Liver (tissue), 9 donors: ENCODE results near the gene CCDC136. TPM values are rescaled to one million over a fixed set of nuclear protein-coding genes. Genes with fewer than 3 reads are reported as not detected.

Experiments used
- DNase-seq: peaks from one replicate; pipeline ENCODE4 v3.0.0-alpha.2; 2017; ENCODE audit warnings: low spot score
- H3K27ac ChIP-seq, 2 donors: one replicate each; pipeline ENCODE4 v1.7.0; 2013; ENCODE audit warnings: inconsistent platforms in 2 of 2, low read length in 2 of 2, control low read depth in 1 of 2, low read depth in 1 of 2, mild to moderate bottlenecking in 1 of 2
- H3K27me3 ChIP-seq, 4 donors: one replicate each; pipeline versions ENCODE4 v1.6.1 to v1.7.0; 2013; ENCODE audit warnings: low read length in 3 of 4, inconsistent platforms in 1 of 4, mild to moderate bottlenecking in 1 of 4, moderate library complexity in 1 of 4; ENCODE audit not compliant: control insufficient read depth in 4 of 4, insufficient read depth in 4 of 4
- H3K36me3 ChIP-seq, 4 donors: one replicate each; pipeline versions ENCODE4 v1.6.1 to v1.7.0; 2013; ENCODE audit warnings: low read length in 3 of 4, mild to moderate bottlenecking in 3 of 4, low read depth in 1 of 4, moderate library complexity in 1 of 4; ENCODE audit not compliant: control insufficient read depth in 4 of 4, insufficient read depth in 3 of 4
- H3K4me1 ChIP-seq, 4 donors: one replicate each; pipeline versions ENCODE4 v1.6.1 to v1.7.0; 2013; ENCODE audit warnings: low read length in 3 of 4, mild to moderate bottlenecking in 3 of 4, moderate library complexity in 1 of 4; ENCODE audit not compliant: control insufficient read depth in 4 of 4, insufficient read depth in 4 of 4
- H3K4me3 ChIP-seq, 3 donors: one replicate each; pipeline versions ENCODE4 v1.6.1 to v1.7.0; 2013; ENCODE audit warnings: low read length in 3 of 3, control low read depth in 1 of 3, low read depth in 1 of 3, mild to moderate bottlenecking in 1 of 3
- H3K9ac ChIP-seq, 2 donors: one replicate each; pipeline ENCODE4 v1.7.0; 2013; ENCODE audit warnings: low read length in 2 of 2, mild to moderate bottlenecking in 2 of 2, moderate library complexity in 2 of 2, control low read depth in 1 of 2, low read depth in 1 of 2
- H3K9me3 ChIP-seq, 4 donors: one replicate each; pipeline versions ENCODE4 v1.6.1 to v1.7.0; 2013; ENCODE audit warnings: low read length in 3 of 4; ENCODE audit not compliant: control insufficient read depth in 4 of 4
- ATF3 ChIP-seq: IDR thresholded peaks from 2 replicates; pipeline ENCODE4 v1.6.1; 2016; ENCODE audit warnings: antibody characterized with exemption
- CTCF ChIP-seq: fragments of 150-350 bp; IDR thresholded peaks from 2 replicates; pipeline ENCODE4 v1.5.1; 2017; ENCODE audit warnings: improper control_type of control experiment, low read depth, low read length; ENCODE audit not compliant: missing input control
- EGR1 ChIP-seq, 2 donors: IDR thresholded peaks; 2 replicates each; pipeline ENCODE4 v1.6.1; 2016 to 2018; ENCODE audit warnings: antibody characterized with exemption in 2 of 2, low read depth in 2 of 2
- FOXA1 ChIP-seq: IDR thresholded peaks from 2 replicates; pipeline ENCODE4 v1.6.1; 2016; ENCODE audit warnings: antibody characterized with exemption
- FOXA2 ChIP-seq: IDR thresholded peaks from 2 replicates; pipeline ENCODE4 v1.6.1; 2016; ENCODE audit warnings: antibody characterized with exemption
- GABPA ChIP-seq, 2 donors: IDR thresholded peaks in 1 of 2; conservative IDR thresholded peaks in 1 of 2; 2 replicates each; pipeline ENCODE4 v1.6.1; 2016; ENCODE audit warnings: antibody characterized with exemption in 2 of 2, mild to moderate bottlenecking in 1 of 2, moderate library complexity in 1 of 2
- HNF4A ChIP-seq, 2 donors: conservative IDR thresholded peaks; 2 replicates each; pipeline ENCODE4 v1.6.1; 2016; ENCODE audit warnings: antibody characterized with exemption in 2 of 2, mild to moderate bottlenecking in 2 of 2
- HNF4G ChIP-seq: IDR thresholded peaks from 2 replicates; pipeline ENCODE4 v1.6.1; 2016; ENCODE audit warnings: antibody characterized with exemption
- JUND ChIP-seq, 2 donors: IDR thresholded peaks; 2 replicates each; pipeline ENCODE4 v1.6.1; 2016; ENCODE audit warnings: antibody characterized with exemption in 2 of 2
- MAX ChIP-seq: IDR thresholded peaks from 2 replicates; pipeline ENCODE4 v1.6.1; 2016; ENCODE audit warnings: antibody characterized with exemption
- NR2F2 ChIP-seq: IDR thresholded peaks from 2 replicates; pipeline ENCODE4 v1.6.1; 2016; ENCODE audit warnings: antibody characterized with exemption
- RAD21 ChIP-seq, 2 donors: IDR thresholded peaks; 2 replicates each; pipeline ENCODE4 v1.6.1; 2016; ENCODE audit warnings: antibody characterized with exemption in 2 of 2, mild to moderate bottlenecking in 2 of 2
- REST ChIP-seq: IDR thresholded peaks from 2 replicates; pipeline ENCODE4 v1.6.1; 2016; ENCODE audit warnings: antibody characterized with exemption, mild to moderate bottlenecking
- RXRA ChIP-seq, 2 donors: IDR thresholded peaks; 2 replicates each; pipeline ENCODE4 v1.6.1; 2017 to 2018; ENCODE audit warnings: antibody characterized with exemption in 2 of 2, mild to moderate bottlenecking in 1 of 2
- SP1 ChIP-seq: IDR thresholded peaks from 2 replicates; pipeline ENCODE4 v1.6.1; 2018; ENCODE audit warnings: antibody characterized with exemption, mild to moderate bottlenecking
- TAF1 ChIP-seq: conservative IDR thresholded peaks from 2 replicates; pipeline ENCODE4 v1.6.1; 2016; ENCODE audit warnings: antibody characterized with exemption, mild to moderate bottlenecking
- YY1 ChIP-seq: IDR thresholded peaks from 2 replicates; pipeline ENCODE4 v1.6.1; 2016; ENCODE audit warnings: antibody characterized with exemption, mild to moderate bottlenecking
- ZBTB33 ChIP-seq: IDR thresholded peaks from 2 replicates; pipeline ENCODE4 v1.6.1; 2016; ENCODE audit warnings: antibody characterized with exemption
- WGBS: extraction: QIAGEN DNeasy Blood & Tissue Kit; methylation state at CpG from one replicate; pipeline ENCODE4 v1.1.7; 2013; 5-methylcytosine and 5-hydroxymethylcytosine counted together
- polyA plus RNA-seq, 2 donors: library from polyadenylated mRNA; stranded (reverse) in 1 of 2; unstranded in 1 of 2; fragments of 200-250 nt in 1 of 2; fragments of >200 nt in 1 of 2; fragmentation: Nextera tagmentation in 1 of 2; extraction: Ambion mirVana in 1 of 2; gene quantifications; one replicate each; pipeline versions ENCODE4 v1.2.1 to v1.2.3, GENCODE V29; 2013 to 2015
- total RNA-seq, 2 donors: library from RNA; depleted of rRNA; stranded (reverse); fragments of >200 nt; gene quantifications; one replicate each; pipeline ENCODE4 v1.2.3, GENCODE V29; 2014
- donor health status: healthy.
- donor health status: healthy.
- donor health status: healthy.
- donor health status: healthy.
- donor health status: healthy.

The CCDC136 gene
- total and polyA plus RNA-seq, 4 donors = 0.09 to 0.59 (median 0.22) TPM

- WGBS = 96% methylated on average over 12 of the region's 12 CpGs
- peaks cover 16 to 27% (median 21%) of the 10 kb centered on the region in 4 donors for H3K4me1 ChIP-seq
- DNase-seq = no peak
- no peak overlapping the region for H3K4me3 ChIP-seq
- H3K27me3 ChIP-seq = no peaks in the 10 kb centered on the region
- H3K9ac ChIP-seq = no peak overlapping the region
- TF ChIP-seq NR2F2 (no peak), FOXA2 (no peak), TAF1 (no peak), CTCF (no peak), REST (no peak), FOXA1 (no peak), MAX (no peak), HNF4G (no peak), RAD21 (IDR thresholded peaks at IDR 0.05) (no peak), ATF3 (no peak), RXRA (IDR thresholded peaks at IDR 0.05) (no peak), EGR1 (IDR thresholded peaks at IDR 0.05; ENCODE audit: low read depth in 2 of 2) (no peak)
- no peak overlapping the region for H3K27ac ChIP-seq
- H3K9me3 ChIP-seq = no peaks in the 10 kb centered on the region
- peaks cover 0 to 9% (median under 1%) of the 10 kb centered on the region in 4 donors for H3K36me3 ChIP-seq
Measured at GRCh38 chr7:128865303-128865702, 73.5 kb downstream of the CCDC136 start.

GRCh38 chr7:128865996-128866877, 74.5 kb downstream of the CCDC136 start:
- H3K36me3 ChIP-seq = peaks cover 0 to 9% (median under 1%) of the 10 kb centered on the region in 4 donors
- WGBS = 96% methylated on average over 27 of the region's 27 CpGs
- H3K4me3 ChIP-seq = no peak overlapping the region
- no peak overlapping the region for H3K9ac ChIP-seq
- no peaks in the 10 kb centered on the region for H3K9me3 ChIP-seq
- H3K27ac ChIP-seq = no peak overlapping the region
- DNase-seq = no peak
- H3K4me1 ChIP-seq = peaks cover 16 to 27% (median 21%) of the 10 kb centered on the region in 4 donors
- H3K27me3 ChIP-seq = no peaks in the 10 kb centered on the region
- TF ChIP-seq SP1 (no peak), ZBTB33 (no peak), RAD21 (IDR thresholded peaks at IDR 0.05) (no peak), REST (no peak), YY1 (no peak), MAX (no peak), HNF4A (conservative IDR thresholded peaks at IDR 0.05) (no peak), JUND (IDR thresholded peaks at IDR 0.05) (no peak), RXRA (IDR thresholded peaks at IDR 0.05) (no peak), FOXA2 (no peak), NR2F2 (no peak), ATF3 (no peak), EGR1 (IDR thresholded peaks at IDR 0.05; ENCODE audit: low read depth in 2 of 2) (no peak), TAF1 (no peak), GABPA (IDR thresholded peaks at IDR 0.05 in 1 of 2, conservative IDR thresholded peaks at IDR 0.05 in 1 of 2) (no peak)
